HG03097 (cell line): ENCODE measurements around the gene C17orf67.

ENCODE experiments used
- ATAC-seq: cut with Tn5 transposase; IDR thresholded peaks from one replicate; pipeline ENCODE4 v1.9.1; 2021; ENCODE audit not compliant: unreplicated experiment, low FRiP score

Gene C17orf67

DNA sequence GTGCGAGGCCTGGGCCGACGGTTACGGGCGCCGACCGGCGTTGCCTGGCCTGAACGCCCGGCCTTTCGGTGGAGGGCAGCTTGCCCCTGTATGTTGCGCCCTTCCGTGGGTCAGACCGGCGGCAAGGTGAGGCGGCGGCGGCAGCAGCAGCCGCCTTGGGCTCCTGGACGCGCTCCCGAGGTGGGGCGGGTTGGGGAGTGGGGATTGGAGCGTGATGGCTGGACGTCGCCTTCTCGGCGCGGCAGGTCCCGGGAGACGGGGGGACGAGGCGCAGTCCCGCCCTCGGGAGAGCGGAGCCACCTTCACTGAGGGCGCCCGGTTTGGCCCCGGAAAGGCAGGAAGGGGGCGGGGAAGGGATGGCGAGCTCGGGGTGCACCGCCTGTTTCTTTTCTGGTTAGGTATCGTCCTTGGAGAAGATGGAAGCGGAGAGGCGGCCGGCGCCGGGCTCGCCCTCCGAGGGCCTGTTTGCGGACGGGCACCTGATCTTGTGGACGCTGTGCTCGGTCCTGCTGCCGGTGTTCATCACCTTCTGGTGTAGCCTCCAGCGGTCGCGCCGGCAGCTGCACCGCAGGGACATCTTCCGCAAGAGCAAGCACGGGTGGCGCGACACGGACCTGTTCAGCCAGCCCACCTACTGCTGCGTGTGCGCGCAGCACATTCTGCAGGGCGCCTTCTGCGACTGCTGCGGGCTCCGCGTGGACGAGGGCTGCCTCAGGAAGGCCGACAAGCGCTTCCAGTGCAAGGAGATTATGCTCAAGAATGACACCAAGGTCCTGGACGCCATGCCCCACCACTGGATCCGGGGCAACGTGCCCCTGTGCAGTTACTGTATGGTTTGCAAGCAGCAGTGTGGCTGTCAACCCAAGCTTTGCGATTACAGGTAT, 902 bp upstream of the C17orf67 start:
- ATAC-seq = peak; percentile 23

DNA sequence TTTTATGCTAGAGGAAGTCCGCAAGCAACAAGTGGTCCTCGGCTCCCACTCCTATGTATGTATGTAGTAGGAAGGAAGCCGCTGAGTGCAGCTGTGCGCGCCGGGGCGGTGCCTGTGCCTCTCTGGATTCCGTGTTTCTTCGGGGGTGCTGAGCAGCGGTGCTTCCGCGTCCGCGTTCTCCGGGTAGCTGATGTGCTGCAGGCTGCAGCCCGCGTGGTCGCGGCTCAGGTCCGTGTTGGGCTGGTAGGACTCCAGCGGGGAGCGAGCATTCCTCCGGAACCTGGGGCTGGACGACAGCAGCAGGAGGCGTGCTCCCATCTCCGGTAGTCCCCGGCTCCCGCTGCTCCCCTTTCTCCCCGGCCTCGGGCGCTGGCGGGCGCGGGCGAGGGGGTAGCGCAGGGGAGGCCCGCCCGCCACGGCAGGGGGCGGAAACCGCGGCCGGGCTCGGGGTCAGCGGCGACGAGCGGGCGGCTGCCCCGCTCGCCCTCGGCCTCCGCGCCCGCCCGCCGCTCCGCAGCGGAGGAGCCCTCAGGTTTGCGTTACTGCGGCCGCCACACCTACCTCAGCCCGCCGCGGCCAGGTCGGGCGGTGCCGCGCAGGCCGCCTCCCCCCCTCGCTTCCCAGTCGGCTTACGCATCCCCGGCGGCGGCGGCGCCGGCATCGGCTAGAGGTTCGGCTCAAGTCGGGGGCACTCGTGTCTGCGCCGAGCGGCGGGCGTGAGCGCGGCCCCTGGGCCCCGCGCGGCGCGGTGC, 487 bp downstream of the C17orf67 start:
- peak; percentile 56 for ATAC-seq

DNA sequence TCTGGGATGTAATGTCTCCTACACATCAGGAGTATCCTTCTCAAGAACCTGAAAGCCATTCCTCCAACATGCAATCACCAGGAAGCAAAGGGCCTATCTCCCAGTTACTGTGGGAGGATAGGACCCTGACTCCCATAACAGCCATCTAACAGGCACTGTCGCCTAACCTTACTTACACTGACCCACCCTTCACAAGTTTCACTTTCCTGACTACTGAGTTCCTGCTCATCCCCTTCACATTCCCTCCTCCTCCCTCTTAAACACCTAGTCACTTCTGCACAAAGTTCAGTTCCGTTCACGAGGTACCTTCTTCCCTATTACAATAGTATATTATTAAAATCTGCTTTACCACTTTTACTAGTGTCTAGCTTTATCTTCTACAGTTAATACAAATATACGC, 1.3 kb downstream of the C17orf67 start:
- no peak for ATAC-seq

DNA sequence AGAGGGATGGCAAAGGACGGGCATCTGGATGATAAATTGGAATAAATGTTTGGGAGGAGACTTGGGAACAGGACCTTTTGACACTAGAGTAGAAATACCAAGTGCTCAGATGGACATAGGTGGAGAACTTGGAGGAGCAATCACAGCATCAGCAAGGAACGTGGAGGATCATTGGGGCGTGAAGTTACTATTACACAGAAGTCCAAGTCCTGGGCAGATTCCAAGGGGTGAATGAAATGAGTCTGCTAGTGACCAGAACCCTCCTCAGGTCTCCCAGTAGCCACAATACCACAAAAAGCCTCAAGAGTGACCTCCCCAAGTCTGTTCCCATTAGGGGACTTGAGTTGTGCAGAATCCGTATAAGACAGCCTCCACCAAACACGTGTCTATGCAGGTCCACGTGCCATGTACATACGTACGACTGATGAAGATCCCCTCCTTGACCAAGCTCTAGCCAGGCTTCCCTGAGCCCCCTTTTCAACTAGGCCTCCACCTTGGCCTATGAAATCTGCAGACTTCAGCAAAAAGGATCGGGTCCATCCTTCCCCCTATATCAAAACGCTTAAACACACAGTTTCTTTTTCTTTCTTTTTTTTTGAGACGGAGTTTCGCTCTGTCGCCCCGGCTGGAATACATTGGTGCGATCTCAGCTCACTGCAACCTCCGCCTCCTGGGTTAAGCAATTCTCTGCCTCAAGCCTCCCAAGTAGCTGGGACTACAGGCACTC, 2.2 kb downstream of the C17orf67 start:
- no peak for ATAC-seq

DNA sequence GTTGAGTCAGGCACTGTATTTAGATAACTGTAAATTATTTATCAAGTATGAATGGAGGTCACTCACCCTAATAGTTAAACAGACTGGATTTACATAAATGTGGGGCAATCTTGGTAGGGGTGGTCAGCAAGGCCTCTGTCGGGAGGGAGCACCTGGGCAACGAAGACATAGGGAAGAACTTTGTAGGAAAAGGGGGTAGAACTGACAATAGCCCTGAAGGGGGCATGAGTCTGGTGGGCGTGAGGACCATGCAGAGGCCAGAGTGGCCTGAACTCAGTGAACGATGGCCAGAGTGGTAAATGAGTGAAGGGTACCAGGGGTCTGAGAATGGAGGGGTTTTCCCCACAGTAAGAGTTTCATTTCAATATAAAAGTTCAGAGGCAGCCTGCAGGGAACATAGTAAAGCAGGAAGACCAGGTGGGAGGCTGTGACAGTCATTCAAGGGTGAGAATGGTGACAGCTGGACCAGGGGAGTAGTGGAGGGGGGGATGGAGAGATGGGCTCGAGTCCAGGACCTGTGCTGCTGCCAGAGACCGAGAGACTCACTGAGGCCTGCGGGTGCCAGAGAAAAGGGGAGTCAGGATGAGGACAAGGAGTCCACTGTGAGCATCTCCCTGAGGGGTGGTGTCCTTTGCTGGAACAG, 2.9 kb downstream of the C17orf67 start:
- ATAC-seq = no peak

DNA sequence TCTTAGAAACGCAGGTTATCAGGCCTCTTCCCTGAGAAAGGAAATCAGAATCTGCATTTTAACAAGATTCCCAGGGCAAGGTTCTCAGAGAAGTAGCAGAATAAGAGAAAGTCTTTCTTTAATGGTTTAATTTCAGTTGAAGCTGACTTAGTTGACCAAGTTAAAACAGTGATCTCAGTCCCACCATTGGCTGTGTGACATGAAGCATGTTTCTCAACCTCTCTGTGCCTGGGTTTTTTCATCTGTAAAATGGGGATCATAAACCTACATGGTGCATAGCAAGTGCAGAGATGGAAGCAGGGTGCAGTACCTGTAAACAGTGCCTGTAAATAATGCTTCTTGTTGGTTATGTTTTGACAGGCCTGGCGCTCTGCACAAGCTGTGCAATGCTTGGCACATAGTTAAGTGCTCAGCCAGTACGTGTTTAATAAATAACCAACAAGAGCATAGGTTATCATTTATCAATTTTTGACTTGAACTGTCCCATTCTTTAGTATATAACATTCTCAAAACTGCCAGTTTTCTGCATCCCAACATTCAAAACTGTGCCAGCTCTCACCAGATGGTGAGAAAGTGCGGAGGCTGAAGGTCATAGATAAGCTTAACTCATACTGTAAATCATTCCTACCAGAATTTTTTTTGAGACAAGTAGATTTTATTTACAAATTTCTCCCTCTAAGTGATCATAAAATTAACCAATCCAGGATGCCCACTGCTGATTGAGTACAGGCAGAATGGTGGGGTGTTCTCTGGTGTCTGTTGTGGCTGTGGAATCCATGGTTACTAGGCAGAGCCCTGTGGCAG, 6.9 kb downstream of the C17orf67 start:
- no peak for ATAC-seq

DNA sequence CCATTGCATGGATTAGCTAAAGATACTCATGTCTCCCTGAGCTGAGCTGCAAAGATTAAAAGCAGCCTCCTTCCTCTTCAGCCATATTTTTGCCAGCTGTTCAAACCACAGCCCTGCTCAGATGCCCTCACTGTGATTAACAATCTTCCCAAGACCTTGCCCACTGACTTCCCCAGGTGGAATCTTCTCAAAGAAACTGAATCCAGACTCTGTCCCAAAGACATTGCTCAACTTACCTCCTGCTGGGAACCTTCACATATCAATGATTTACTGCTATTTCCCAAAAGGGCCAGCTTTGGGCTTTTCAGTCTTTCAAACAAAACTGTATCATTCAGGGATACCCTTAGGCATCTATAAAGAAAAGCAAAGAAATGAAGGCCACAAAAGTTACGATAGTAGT, 9.2 kb downstream of the C17orf67 start:
- no peak for ATAC-seq

DNA sequence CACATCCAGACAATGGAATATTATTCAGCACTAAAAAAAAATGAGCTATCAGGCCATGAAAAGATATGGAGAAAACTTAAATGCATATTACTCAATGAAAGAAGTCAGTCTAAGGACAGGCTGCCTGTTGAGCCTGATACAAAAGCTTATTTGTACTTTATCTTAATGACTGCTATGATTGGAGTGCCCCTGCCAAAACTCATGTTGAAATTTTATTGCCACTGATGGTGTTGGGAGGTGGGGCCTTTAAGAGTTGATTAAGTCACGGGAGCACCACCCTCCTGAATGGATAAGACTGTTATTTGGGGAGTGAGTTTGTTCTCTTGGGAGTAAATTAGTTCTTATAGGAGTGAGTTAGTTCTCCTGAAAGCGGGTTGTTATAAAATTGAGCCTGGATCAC, 9.9 kb downstream of the C17orf67 start:
- no peak for ATAC-seq

DNA sequence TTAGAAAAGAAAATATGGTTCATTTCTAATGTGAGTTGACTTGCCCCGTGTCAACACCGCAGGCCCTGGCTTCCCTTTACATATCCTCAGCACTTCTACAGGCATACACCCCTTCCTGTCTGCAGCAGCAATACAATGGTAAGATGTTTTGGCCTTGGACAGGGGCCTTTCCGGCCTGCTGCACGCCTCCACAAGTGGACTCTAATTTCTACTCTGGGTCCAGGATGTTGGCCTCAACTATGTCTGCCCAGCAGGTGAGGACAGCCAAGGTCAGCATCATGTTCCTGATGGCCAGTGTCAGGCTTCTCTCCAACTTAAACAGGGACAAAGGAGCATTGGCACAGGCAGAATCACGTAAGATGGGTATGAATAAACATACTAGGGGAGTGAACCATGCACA, 11.0 kb downstream of the C17orf67 start:
- no peak for ATAC-seq

DNA sequence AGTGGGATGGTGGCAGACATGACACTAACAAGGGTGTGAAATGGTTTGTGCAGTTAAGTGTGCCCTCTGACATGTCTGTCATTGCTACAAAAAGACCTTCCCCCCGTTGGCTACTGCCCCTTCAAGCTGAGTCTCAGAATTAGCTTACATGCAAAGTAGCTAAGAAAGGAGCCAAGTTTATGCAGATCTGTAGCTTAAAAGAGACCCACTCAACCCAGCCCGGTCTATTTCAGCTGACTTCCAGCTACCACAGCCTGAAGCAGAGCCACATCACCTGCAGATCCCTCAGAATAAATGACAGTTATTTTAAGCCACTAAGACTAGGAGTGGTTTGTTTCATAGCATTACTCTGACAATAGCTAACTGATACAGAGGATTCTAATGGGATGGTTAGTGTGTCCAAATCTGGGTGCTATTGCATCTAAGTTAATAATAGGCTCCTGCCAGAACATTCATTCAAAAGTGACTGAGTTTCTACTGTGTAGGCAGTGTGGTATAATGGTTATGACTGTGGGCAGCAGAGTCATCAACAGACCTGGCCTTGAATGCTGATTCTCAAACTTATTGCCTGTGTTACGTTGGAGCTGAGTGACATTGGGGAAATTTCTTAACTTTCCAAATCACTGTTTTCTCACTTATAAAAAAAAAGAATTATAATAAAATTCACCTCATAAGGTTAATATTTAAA, 11.7 kb downstream of the C17orf67 start:
- no peak for ATAC-seq

DNA sequence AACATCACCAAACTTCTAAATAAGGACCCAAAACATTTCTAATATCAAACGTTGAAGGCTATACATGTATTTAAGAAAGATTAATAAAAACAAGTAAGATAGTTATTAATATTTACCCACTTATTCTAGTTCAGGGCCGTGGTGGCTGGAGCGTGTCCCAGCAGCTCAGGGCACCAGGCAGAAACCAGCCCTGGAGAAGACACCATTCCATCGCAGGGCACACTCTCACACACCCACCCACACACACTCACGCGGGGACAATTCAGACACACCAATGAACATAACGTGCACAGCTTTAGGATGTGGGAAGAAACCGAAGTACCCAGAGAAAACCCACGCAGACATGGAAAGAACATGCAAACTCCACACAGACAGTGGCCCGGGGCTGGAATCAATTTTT, 13.5 kb downstream of the C17orf67 start:
- no peak for ATAC-seq

DNA sequence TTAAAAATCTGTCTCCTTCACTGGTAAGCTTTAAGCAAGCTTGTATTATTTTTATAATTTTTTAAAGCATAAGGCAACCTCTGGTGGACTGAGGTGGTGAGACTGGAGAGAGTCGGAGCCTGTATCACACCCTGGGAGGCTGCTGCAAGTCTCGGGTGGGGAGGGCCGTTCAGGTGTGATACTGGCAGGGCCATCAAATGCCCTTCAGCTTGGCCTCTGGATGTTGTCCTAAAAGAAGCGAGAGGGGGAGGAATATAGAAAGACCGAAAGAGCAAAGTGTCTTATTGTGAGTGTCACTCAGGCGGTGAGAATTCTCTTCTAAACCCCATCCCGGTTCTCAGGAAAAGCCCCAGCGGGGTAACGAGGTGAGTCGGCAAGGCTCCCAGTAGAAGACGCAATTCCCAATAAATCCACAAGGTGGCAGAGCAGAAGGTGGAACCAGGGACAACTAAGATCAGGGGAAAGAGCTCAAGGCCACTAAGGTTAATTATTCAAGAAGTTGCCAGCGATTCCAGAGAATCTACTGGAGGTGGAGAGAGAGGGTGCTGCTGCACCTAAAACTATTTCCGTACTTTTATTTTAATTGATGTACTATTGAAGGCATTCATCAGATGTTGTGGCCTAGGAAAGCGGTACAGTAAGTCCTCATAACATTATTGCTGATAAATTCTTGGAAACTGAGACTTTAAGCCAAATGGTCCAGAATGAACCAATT, 14.1 kb downstream of the C17orf67 start:
- peak; percentile 65 for ATAC-seq

DNA sequence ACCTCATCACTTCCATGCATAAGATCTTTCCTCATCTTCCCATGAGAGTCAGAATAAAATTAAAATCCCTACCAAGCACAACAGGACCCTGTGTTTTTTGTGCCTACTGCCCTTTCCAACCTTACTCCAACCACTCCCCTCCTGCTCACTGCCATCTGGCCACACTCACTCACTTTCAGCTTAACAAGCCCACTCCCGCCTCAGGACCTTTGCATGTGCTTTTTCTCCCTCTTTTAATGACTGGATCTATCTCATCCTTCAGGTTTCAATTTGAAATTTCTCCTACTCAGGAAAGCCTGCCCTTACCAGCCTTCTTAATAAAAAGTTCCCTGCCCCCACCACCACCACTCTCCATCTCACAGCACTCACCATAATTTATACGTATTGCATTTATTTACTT, 14.7 kb downstream of the C17orf67 start:
- no peak for ATAC-seq

DNA sequence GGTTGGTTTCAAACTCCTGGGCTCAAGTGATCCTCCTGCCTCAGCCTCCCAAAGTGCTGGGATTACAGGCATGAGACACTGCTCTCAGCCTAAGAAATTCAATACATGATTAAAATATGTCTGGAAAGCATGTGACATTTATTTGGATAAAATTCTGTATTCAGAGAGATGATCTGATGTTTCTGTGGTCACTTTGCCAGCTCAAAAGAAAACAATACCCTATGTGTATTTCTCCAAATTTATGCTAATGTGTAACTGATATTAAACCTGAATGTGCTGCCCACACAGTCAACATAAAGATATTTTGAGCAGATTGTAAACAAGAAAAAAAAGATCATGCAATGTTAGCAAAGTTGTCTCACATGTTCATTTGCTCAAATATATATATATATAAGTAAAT, 16.7 kb downstream of the C17orf67 start:
- no peak for ATAC-seq

DNA sequence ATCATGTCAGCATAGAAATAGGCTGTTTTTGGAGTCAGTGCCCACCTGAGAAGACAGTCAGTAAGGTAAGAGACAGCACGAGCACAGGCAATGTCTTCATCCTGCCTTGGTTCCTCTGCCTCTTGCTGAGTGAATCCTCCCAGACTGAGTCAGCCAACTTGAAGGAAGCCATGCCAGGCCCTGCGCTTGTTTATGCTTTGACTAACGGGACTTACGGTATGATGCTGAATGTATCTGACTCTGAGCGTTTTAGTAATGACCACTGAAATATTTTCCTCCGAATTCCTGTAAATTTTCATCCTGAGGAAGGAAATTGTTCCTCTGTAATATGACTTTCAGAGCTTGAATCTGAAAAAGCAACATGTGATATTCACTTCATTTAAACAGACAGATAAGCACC, 18.0 kb downstream of the C17orf67 start:
- no peak for ATAC-seq

DNA sequence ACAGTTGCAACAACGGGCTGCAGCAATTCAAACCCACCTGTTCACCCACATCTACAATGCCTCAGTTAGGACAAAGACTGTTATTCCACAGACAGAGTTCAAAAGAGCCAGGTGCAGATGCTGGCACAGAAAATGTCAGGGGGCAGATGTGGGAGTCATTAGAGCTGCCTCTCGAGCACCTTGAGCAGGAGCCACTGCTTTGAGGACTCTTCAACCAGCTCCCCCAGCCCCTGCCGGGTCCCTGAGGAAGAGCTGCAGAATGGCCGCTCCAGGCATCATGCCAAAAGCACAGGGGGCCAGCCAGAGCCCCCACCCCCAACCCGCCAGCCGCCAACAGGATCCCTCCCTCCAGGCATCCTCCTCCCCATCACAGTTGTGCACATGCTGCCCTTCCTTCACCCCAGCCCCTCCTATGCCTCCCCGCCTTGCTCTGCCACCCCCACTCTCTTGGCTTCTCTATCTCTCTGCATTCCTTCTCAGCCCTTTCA, 20.8 kb downstream of the C17orf67 start:
- no peak for ATAC-seq

DNA sequence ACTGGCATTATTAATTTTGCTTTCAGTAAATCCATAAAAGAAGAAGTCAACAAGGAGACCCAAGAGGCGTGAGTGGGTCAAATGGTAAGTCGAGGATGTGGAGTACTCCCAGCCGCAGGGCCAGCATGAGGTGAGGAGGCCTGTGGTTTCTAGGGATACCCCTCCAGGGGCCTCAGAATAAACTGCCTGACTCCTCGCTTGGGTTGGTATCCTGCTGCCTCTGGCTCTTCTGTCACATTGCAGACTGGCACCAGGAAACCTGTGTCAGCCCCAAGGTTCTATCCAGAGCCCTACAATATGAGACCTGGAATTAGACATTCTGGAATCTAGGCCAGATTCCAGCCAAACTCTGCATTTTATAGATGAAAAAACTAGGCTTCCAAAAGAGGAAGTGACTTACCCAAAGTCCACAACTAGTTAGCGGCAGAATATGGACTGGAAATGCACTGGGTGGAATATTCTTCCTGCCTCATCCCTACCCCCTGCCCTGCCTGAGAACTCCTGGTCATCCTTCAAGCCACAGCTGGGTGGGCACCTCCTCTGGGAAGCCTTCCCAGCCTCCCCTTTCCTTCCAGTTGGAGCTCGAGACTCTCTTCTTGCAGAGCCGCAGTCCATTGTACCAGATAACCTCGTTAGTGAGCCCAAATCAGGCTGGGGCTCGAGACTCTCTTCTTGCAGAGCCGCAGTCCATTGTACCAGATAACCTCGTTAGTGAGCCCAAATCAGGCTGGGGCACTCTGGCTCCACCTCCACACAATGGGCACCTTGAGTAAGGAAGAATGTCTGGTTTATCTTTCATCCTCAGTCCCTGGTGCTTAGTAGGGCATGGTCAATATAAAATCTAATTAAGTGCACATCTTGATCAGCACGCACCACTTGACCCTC, 22.6 kb downstream of the C17orf67 start:
- ATAC-seq = no peak

DNA sequence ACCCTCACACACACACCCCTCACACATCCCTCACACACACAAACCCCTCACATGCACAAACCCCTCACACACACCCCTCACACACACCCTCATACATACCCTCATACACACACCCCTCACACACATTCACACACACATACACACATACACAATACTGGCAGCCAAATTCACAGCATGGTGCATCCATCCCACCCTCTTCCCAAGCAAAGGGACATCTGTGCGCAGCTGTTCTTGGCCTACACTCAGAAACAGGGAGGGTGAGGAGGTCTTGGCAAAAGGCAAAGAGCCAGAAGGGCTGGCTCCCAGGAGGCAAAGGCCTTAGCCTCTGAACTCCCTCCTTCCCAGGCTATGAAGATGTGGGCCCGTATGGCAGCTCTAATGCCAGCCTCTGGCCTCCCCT, 23.4 kb downstream of the C17orf67 start:
- no peak for ATAC-seq
